WTC11 (cell line): Measurements from ENCODE around the gene SAMD1. TPM values are rescaled to one million over a fixed set of nuclear protein-coding genes. Genes with fewer than 3 reads are reported as not detected.

Experiments used
- ATAC-seq: fragments of 200-7000 bp; cut with Tn5 transposase; 2 replicates; pipeline ENCODE4 v1.10.0; 2021; ENCODE audit warnings: mild to moderate bottlenecking, moderate library complexity
- CTCF ChIA-PET: fragments of 300-600 bp; sonication (Branson Sonifier 250); formaldehyde crosslinking; loops from one replicate; lab custom pipeline; 2021; ENCODE audit warnings: antibody characterized with exemption; lab: Charles Lee
- POLR2A ChIA-PET: fragments of 350-600 bp; sonication (Branson Sonifier 250); formaldehyde crosslinking; loops from one replicate; lab custom pipeline; 2021; ENCODE audit warnings: antibody characterized with exemption; lab: Charles Lee
- DNase-seq: peaks from one replicate; pipeline ENCODE4 v3.0.0; 2021; ENCODE audit warnings: low spot score
- H3K27ac Mint-ChIP-seq: 2 replicates; pipeline ENCODE4 v1.8.0; 2021; ENCODE audit warnings: mixed read lengths
- H3K27me3 Mint-ChIP-seq: 2 replicates; pipeline ENCODE4 v1.8.0; 2021; ENCODE audit warnings: low read depth, mild to moderate bottlenecking, moderate library complexity, mixed read lengths
- H3K36me3 Mint-ChIP-seq: 2 replicates; pipeline ENCODE4 v1.8.0; 2021; ENCODE audit warnings: mixed read lengths
- H3K4me1 Mint-ChIP-seq: 2 replicates; pipeline ENCODE4 v1.8.0; 2022; ENCODE audit warnings: mixed read lengths
- H3K4me3 Mint-ChIP-seq: 2 replicates; pipeline ENCODE4 v1.8.0; 2021; ENCODE audit warnings: mild to moderate bottlenecking, moderate library complexity, mixed read lengths
- H3K9me3 Mint-ChIP-seq: 2 replicates; pipeline ENCODE4 v1.8.0; 2021; ENCODE audit warnings: mixed read lengths
- CREB1 ChIP-seq: sonication (generic); formaldehyde crosslinking; IDR thresholded peaks from 2 replicates; pipeline ENCODE4 v1.8.0; 2023; ENCODE audit warnings: mild to moderate bottlenecking, missing genetic modification reagents
- CREM ChIP-seq: sonication (generic); formaldehyde crosslinking; IDR thresholded peaks from 2 replicates; pipeline ENCODE4 v1.8.1; 2022; ENCODE audit warnings: mild to moderate bottlenecking, missing genetic modification reagents, moderate library complexity
- FOXP1 ChIP-seq: sonication (generic); formaldehyde crosslinking; IDR thresholded peaks from 2 replicates; pipeline ENCODE4 v1.8.0; 2022; ENCODE audit warnings: missing genetic modification reagents, mild to moderate bottlenecking, moderate library complexity, borderline replicate concordance
- GABPB1 ChIP-seq: sonication (generic); formaldehyde crosslinking; IDR thresholded peaks from 2 replicates; pipeline ENCODE4 v1.8.1; 2023; ENCODE audit warnings: mild to moderate bottlenecking, missing genetic modification reagents
- KAT7 ChIP-seq: sonication (generic); formaldehyde crosslinking; IDR thresholded peaks from 2 replicates; pipeline ENCODE4 v1.8.1; 2023; ENCODE audit warnings: missing genetic modification reagents, mild to moderate bottlenecking, borderline replicate concordance
- MYBL2 ChIP-seq: sonication (generic); formaldehyde crosslinking; IDR thresholded peaks from 2 replicates; pipeline ENCODE4 v1.8.1; 2023; ENCODE audit warnings: mild to moderate bottlenecking, moderate library complexity, missing genetic modification reagents
- NFE2L1 ChIP-seq: sonication (generic); formaldehyde crosslinking; IDR thresholded peaks from 2 replicates; pipeline ENCODE4 v1.8.1; 2023; ENCODE audit warnings: missing genetic modification reagents
- NR3C1 ChIP-seq: sonication (generic); formaldehyde crosslinking; conservative IDR thresholded peaks from 2 replicates; pipeline ENCODE4 v1.8.1; 2023; ENCODE audit warnings: low read depth, mild to moderate bottlenecking, missing genetic modification reagents
- ZNF396 ChIP-seq: fragments of 250-450 bp; sonication (Bioruptor Pico); IDR thresholded peaks from 2 replicates; pipeline ENCODE4 v1.8.0; 2021; ENCODE audit warnings: mild to moderate bottlenecking, moderate library complexity, borderline replicate concordance
- total RNA-seq: library from RNA; stranded (reverse); gene quantifications from 3 replicates; pipeline ENCODE4 v1.2.3, GENCODE V29; 2021
- TF ChIP-seq, protein P1 (sequence below): fragments of 250-450 bp; sonication (Bioruptor Pico); IDR thresholded peaks from 2 replicates; pipeline ENCODE4 v1.8.0; 2021; ENCODE audit warnings: mild to moderate bottlenecking
- TF ChIP-seq, protein P2 (sequence below): sonication (generic); formaldehyde crosslinking; IDR thresholded peaks from 2 replicates; pipeline ENCODE4 v1.8.1; 2023; ENCODE audit warnings: mild to moderate bottlenecking, moderate library complexity, missing genetic modification reagents
- TF ChIP-seq, protein P3 (sequence below): sonication (generic); formaldehyde crosslinking; conservative IDR thresholded peaks from 2 replicates; pipeline ENCODE4 v1.8.1; 2022; ENCODE audit warnings: mild to moderate bottlenecking, missing genetic modification reagents
- TF ChIP-seq, protein P4 (sequence below): sonication (generic); formaldehyde crosslinking; IDR thresholded peaks from 2 replicates; pipeline ENCODE4 v1.8.0; 2022; ENCODE audit warnings: mild to moderate bottlenecking, missing genetic modification reagents
- TF ChIP-seq, protein P5 (sequence below): sonication (generic); formaldehyde crosslinking; IDR thresholded peaks from 2 replicates; pipeline ENCODE4 v1.8.0; 2022; ENCODE audit warnings: missing genetic modification reagents
- TF ChIP-seq, protein P6 (sequence below): sonication (generic); formaldehyde crosslinking; IDR thresholded peaks from 2 replicates; pipeline ENCODE4 v1.8.1; 2023; ENCODE audit warnings: mild to moderate bottlenecking, missing genetic modification reagents, moderate library complexity
- TF ChIP-seq, protein P7 (sequence below): sonication (generic); formaldehyde crosslinking; IDR thresholded peaks from 2 replicates; pipeline ENCODE4 v1.8.1; 2022; ENCODE audit warnings: mild to moderate bottlenecking, missing genetic modification reagents, moderate library complexity, borderline replicate concordance
- TF ChIP-seq, protein P8 (sequence below): fragments of 250-450 bp; sonication (Bioruptor Pico); IDR thresholded peaks from 2 replicates; pipeline ENCODE4 v1.9.0; 2021; ENCODE audit warnings: mild to moderate bottlenecking, borderline replicate concordance

SAMD1 gene
- total RNA-seq, 1 experiment from 2014 or later, result 116 TPM

DNA sequence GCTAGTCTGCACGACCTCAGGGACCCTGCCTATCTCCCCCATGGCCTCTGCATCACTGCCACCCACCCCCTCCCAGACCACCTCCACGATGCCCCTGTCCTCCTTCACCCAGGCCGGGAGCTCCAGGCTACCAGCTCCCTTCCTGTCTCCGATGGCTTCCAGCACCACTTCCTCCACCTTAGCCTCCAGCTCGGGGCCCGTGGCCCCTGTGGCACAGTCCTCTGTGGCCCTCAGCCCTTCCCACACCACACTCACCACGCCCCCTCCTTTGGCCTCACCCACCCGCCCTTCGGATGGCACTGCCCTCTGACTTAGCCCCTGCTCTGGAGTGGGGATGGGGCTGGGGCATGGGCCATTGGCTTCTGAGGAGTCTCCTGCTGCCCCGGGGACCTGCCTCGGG lies 35.8 kb downstream of the SAMD1 start:
- CTCF ChIA-PET, result interaction anchor here (0.9 to 1.3 kb wide), 4 partner anchors 12 to 102 kb away, joined by 3 to 4 read pairs (median 4); partner anchors contain the start of genes MISP3 and RLN3
- no peak for DNase-seq

More for the DNA sequence above, 35.8 kb downstream of the SAMD1 start:
- H3K27ac Mint-ChIP-seq, result no peak overlapping the region
- POLR2A ChIA-PET, result no interaction called here
- TF ChIP-seq MYBL2 (CRISPR knock-in tag), result no peak
- TF ChIP-seq CREB1 (CRISPR knock-in tag), result no peak
- TF ChIP-seq KAT7 (CRISPR knock-in tag), result no peak
- TF ChIP-seq, protein P1, sequence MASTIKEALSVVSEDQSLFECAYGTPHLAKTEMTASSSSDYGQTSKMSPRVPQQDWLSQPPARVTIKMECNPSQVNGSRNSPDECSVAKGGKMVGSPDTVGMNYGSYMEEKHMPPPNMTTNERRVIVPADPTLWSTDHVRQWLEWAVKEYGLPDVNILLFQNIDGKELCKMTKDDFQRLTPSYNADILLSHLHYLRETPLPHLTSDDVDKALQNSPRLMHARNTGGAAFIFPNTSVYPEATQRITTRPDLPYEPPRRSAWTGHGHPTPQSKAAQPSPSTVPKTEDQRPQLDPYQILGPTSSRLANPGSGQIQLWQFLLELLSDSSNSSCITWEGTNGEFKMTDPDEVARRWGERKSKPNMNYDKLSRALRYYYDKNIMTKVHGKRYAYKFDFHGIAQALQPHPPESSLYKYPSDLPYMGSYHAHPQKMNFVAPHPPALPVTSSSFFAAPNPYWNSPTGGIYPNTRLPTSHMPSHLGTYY (CRISPR knock-in tag), result no peak
- TF ChIP-seq GABPB1 (CRISPR knock-in tag), result no peak
- TF ChIP-seq, protein P2, sequence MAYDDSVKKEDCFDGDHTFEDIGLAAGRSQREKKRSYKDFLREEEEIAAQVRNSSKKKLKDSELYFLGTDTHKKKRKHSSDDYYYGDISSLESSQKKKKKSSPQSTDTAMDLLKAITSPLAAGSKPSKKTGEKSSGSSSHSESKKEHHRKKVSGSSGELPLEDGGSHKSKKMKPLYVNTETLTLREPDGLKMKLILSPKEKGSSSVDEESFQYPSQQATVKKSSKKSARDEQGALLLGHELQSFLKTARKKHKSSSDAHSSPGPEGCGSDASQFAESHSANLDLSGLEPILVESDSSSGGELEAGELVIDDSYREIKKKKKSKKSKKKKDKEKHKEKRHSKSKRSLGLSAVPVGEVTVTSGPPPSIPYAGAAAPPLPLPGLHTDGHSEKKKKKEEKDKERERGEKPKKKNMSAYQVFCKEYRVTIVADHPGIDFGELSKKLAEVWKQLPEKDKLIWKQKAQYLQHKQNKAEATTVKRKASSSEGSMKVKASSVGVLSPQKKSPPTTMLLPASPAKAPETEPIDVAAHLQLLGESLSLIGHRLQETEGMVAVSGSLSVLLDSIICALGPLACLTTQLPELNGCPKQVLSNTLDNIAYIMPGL (CRISPR knock-in tag), result no peak
- no peak for TF ChIP-seq NFE2L1 (CRISPR knock-in tag)
- TF ChIP-seq, protein P3, sequence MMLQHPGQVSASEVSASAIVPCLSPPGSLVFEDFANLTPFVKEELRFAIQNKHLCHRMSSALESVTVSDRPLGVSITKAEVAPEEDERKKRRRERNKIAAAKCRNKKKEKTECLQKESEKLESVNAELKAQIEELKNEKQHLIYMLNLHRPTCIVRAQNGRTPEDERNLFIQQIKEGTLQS (CRISPR knock-in tag), result no peak
- TF ChIP-seq CREM (CRISPR knock-in tag), result no peak
- TF ChIP-seq, protein P4, sequence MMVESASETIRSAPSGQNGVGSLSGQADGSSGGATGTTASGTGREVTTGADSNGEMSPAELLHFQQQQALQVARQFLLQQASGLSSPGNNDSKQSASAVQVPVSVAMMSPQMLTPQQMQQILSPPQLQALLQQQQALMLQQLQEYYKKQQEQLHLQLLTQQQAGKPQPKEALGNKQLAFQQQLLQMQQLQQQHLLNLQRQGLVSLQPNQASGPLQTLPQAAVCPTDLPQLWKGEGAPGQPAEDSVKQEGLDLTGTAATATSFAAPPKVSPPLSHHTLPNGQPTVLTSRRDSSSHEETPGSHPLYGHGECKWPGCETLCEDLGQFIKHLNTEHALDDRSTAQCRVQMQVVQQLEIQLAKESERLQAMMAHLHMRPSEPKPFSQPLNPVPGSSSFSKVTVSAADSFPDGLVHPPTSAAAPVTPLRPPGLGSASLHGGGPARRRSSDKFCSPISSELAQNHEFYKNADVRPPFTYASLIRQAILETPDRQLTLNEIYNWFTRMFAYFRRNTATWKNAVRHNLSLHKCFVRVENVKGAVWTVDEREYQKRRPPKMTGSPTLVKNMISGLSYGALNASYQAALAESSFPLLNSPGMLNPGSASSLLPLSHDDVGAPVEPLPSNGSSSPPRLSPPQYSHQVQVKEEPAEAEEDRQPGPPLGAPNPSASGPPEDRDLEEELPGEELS, result no peak
- TF ChIP-seq ZNF396, result no peak
- no peak for TF ChIP-seq FOXP1
- TF ChIP-seq, protein P5, sequence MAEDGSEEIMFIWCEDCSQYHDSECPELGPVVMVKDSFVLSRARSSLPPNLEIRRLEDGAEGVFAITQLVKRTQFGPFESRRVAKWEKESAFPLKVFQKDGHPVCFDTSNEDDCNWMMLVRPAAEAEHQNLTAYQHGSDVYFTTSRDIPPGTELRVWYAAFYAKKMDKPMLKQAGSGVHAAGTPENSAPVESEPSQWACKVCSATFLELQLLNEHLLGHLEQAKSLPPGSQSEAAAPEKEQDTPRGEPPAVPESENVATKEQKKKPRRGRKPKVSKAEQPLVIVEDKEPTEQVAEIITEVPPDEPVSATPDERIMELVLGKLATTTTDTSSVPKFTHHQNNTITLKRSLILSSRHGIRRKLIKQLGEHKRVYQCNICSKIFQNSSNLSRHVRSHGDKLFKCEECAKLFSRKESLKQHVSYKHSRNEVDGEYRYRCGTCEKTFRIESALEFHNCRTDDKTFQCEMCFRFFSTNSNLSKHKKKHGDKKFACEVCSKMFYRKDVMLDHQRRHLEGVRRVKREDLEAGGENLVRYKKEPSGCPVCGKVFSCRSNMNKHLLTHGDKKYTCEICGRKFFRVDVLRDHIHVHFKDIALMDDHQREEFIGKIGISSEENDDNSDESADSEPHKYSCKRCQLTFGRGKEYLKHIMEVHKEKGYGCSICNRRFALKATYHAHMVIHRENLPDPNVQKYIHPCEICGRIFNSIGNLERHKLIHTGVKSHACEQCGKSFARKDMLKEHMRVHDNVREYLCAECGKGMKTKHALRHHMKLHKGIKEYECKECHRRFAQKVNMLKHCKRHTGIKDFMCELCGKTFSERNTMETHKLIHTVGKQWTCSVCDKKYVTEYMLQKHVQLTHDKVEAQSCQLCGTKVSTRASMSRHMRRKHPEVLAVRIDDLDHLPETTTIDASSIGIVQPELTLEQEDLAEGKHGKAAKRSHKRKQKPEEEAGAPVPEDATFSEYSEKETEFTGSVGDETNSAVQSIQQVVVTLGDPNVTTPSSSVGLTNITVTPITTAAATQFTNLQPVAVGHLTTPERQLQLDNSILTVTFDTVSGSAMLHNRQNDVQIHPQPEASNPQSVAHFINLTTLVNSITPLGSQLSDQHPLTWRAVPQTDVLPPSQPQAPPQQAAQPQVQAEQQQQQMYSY, result no peak
- TF ChIP-seq, protein P6, sequence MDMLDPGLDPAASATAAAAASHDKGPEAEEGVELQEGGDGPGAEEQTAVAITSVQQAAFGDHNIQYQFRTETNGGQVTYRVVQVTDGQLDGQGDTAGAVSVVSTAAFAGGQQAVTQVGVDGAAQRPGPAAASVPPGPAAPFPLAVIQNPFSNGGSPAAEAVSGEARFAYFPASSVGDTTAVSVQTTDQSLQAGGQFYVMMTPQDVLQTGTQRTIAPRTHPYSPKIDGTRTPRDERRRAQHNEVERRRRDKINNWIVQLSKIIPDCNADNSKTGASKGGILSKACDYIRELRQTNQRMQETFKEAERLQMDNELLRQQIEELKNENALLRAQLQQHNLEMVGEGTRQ (CRISPR knock-in tag), result no peak
- TF ChIP-seq, protein P7, sequence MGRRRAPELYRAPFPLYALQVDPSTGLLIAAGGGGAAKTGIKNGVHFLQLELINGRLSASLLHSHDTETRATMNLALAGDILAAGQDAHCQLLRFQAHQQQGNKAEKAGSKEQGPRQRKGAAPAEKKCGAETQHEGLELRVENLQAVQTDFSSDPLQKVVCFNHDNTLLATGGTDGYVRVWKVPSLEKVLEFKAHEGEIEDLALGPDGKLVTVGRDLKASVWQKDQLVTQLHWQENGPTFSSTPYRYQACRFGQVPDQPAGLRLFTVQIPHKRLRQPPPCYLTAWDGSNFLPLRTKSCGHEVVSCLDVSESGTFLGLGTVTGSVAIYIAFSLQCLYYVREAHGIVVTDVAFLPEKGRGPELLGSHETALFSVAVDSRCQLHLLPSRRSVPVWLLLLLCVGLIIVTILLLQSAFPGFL, result no peak
- TF ChIP-seq, protein P8, sequence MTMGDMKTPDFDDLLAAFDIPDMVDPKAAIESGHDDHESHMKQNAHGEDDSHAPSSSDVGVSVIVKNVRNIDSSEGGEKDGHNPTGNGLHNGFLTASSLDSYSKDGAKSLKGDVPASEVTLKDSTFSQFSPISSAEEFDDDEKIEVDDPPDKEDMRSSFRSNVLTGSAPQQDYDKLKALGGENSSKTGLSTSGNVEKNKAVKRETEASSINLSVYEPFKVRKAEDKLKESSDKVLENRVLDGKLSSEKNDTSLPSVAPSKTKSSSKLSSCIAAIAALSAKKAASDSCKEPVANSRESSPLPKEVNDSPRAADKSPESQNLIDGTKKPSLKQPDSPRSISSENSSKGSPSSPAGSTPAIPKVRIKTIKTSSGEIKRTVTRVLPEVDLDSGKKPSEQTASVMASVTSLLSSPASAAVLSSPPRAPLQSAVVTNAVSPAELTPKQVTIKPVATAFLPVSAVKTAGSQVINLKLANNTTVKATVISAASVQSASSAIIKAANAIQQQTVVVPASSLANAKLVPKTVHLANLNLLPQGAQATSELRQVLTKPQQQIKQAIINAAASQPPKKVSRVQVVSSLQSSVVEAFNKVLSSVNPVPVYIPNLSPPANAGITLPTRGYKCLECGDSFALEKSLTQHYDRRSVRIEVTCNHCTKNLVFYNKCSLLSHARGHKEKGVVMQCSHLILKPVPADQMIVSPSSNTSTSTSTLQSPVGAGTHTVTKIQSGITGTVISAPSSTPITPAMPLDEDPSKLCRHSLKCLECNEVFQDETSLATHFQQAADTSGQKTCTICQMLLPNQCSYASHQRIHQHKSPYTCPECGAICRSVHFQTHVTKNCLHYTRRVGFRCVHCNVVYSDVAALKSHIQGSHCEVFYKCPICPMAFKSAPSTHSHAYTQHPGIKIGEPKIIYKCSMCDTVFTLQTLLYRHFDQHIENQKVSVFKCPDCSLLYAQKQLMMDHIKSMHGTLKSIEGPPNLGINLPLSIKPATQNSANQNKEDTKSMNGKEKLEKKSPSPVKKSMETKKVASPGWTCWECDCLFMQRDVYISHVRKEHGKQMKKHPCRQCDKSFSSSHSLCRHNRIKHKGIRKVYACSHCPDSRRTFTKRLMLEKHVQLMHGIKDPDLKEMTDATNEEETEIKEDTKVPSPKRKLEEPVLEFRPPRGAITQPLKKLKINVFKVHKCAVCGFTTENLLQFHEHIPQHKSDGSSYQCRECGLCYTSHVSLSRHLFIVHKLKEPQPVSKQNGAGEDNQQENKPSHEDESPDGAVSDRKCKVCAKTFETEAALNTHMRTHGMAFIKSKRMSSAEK (CRISPR knock-in tag), result no peak
- TF ChIP-seq NR3C1 (CRISPR knock-in tag), result no peak
- peaks cover 29% of the 10 kb centered on the region for H3K27me3 Mint-ChIP-seq
- no peak for ATAC-seq
- peaks cover 10% of the 10 kb centered on the region for H3K36me3 Mint-ChIP-seq
- H3K4me1 Mint-ChIP-seq, result peaks cover 11% of the 10 kb centered on the region
- no peak overlapping the region for H3K4me3 Mint-ChIP-seq
- H3K9me3 Mint-ChIP-seq, result no peaks in the 10 kb centered on the region
